Sigmoid colon (tissue), 7 donors: ENCODE measurements around the gene TSPAN3. TPM values are rescaled to one million over a fixed set of nuclear protein-coding genes. Genes with fewer than 3 reads are reported as not detected.

ENCODE experiments used
- DNase-seq: peaks from one replicate; pipeline ENCODE4 v3.0.0-alpha.2; 2019
- H3K27ac ChIP-seq, 4 donors: fragments of 200-600 bp; sonication (generic); one replicate each; pipeline ENCODE4 v1.5.1; 2016 to 2019; ENCODE audit warnings: mild to moderate bottlenecking in 1 of 4
- H3K27me3 ChIP-seq, 3 donors: fragments of 200-600 bp; sonication (generic); one replicate each; pipeline ENCODE4 v1.5.1; 2019; ENCODE audit warnings: mild to moderate bottlenecking in 1 of 3
- H3K36me3 ChIP-seq, 4 donors: fragments of 200-600 bp; sonication (generic); one replicate each; pipeline ENCODE4 v1.5.1; 2016 to 2019
- H3K4me1 ChIP-seq, 4 donors: fragments of 200-600 bp; sonication (generic); one replicate each; pipeline ENCODE4 v1.5.1; 2017 to 2019
- H3K4me3 ChIP-seq, 4 donors: fragments of 200-600 bp; sonication (generic); one replicate each; pipeline ENCODE4 v1.5.1; 2017 to 2019; ENCODE audit warnings: mild to moderate bottlenecking in 2 of 4, moderate library complexity in 1 of 4
- H3K9me3 ChIP-seq, 4 donors: fragments of 200-600 bp in 3 of 4; sonication (generic) in 3 of 4; one replicate each; pipeline versions ENCODE4 v1.5.1 to v1.6.1; 2013 to 2019
- EP300 ChIP-seq, 4 donors: sonication (generic); formaldehyde crosslinking; IDR thresholded peaks; one replicate each; pipeline ENCODE4 v1.6.1; 2017; ENCODE audit warnings: antibody characterized with exemption in 4 of 4
- POLR2A ChIP-seq, 2 donors: fragments of 450-650 bp; IDR thresholded peaks; one replicate each; pipeline ENCODE4 v1.6.1; 2016; ENCODE audit warnings: antibody characterized with exemption in 2 of 2, mild to moderate bottlenecking in 2 of 2, moderate library complexity in 2 of 2
- POLR2AphosphoS5 ChIP-seq, 4 donors: sonication (generic); formaldehyde crosslinking; IDR thresholded peaks; one replicate each; pipeline ENCODE4 v1.6.1; 2017; ENCODE audit warnings: antibody characterized with exemption in 4 of 4
- WGBS, 2 donors: extraction: QIAGEN DNeasy Blood & Tissue Kit; methylation state at CpG; one replicate each; pipeline ENCODE4 v1.1.7; 2013; 5-methylcytosine and 5-hydroxymethylcytosine counted together
- intact Hi-C: fragments of 100-400 bp; cut with DNase I; formaldehyde crosslinking; loops from one replicate; pipeline ENCODE4 v1.15.1; 2023
- polyA plus RNA-seq, 3 donors: library from polyadenylated mRNA; stranded (reverse); fragments of 200-250 nt; gene quantifications; one replicate each; pipeline ENCODE4 v1.2.3, GENCODE V29; 2013
- total RNA-seq, 4 donors: library from RNA; depleted of rRNA; stranded (reverse); fragments of >200 nt; gene quantifications; one replicate each; pipeline ENCODE4 v1.1.0, GENCODE V29; 2016
- TF ChIP-seq, protein P1 (sequence below), 4 experiments: fragments of 450-650 bp in 3 of 4; fragments of 200-600 bp in 1 of 4; IDR thresholded peaks; one replicate each; pipeline ENCODE4 v1.5.1; 2016 to 2019; ENCODE audit warnings: antibody characterized with exemption in 4 of 4, mild to moderate bottlenecking in 3 of 4, moderate library complexity in 2 of 4
- donor health status: healthy with polysubstance abuse.
- donor health status: Bipolar disorder and iron deficiency.
- donor health status: healthy.

TSPAN3 gene
- total and polyA plus RNA-seq, 7 donors = 129 to 402 (median 166) TPM

- no peak overlapping the region for H3K4me3 ChIP-seq
- H3K27ac ChIP-seq = no peak overlapping the region
- peaks cover 0 to 6% (median 0%) of the 10 kb centered on the region in 3 donors for H3K27me3 ChIP-seq
- intact Hi-C loops = no loop called here
- WGBS, 2 donors = 72 to 85% methylated on average over 13 of the region's 13 CpGs
- no peak for TF ChIP-seq POLR2A (IDR thresholded peaks at IDR 0.05)
- TF ChIP-seq, protein P1, sequence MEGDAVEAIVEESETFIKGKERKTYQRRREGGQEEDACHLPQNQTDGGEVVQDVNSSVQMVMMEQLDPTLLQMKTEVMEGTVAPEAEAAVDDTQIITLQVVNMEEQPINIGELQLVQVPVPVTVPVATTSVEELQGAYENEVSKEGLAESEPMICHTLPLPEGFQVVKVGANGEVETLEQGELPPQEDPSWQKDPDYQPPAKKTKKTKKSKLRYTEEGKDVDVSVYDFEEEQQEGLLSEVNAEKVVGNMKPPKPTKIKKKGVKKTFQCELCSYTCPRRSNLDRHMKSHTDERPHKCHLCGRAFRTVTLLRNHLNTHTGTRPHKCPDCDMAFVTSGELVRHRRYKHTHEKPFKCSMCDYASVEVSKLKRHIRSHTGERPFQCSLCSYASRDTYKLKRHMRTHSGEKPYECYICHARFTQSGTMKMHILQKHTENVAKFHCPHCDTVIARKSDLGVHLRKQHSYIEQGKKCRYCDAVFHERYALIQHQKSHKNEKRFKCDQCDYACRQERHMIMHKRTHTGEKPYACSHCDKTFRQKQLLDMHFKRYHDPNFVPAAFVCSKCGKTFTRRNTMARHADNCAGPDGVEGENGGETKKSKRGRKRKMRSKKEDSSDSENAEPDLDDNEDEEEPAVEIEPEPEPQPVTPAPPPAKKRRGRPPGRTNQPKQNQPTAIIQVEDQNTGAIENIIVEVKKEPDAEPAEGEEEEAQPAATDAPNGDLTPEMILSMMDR (IDR thresholded peaks at IDR 0.05) = no peak
- peaks cover 0 to 7% (median 2%) of the 10 kb centered on the region in 4 donors for H3K4me1 ChIP-seq
- DNase-seq = peak; percentile 51
- H3K36me3 ChIP-seq = peaks cover 0 to 11% (median 1%) of the 10 kb centered on the region in 4 donors
- no peaks in the 10 kb centered on the region for H3K9me3 ChIP-seq
Measured at GRCh38 chr15:77033729-77034671, 36.9 kb downstream of the TSPAN3 start.

- peaks cover 0 to 10% (median 5%) of the 10 kb centered on the region in 4 donors for H3K4me1 ChIP-seq
- H3K4me3 ChIP-seq = no peak overlapping the region
- H3K27me3 ChIP-seq = peaks cover 0 to 6% (median 3%) of the 10 kb centered on the region in 3 donors
- peaks cover 0 to 11% (median 1%) of the 10 kb centered on the region in 4 donors for H3K36me3 ChIP-seq
- 91 to 93% methylated on average over 4 of the region's 4 CpGs for WGBS, 2 donors
- H3K9me3 ChIP-seq = no peaks in the 10 kb centered on the region
- no peak overlapping the region for H3K27ac ChIP-seq
- peak; percentile 57 for DNase-seq
- TF ChIP-seq POLR2AphosphoS5 (IDR thresholded peaks at IDR 0.05) = no peak
- no peak for TF ChIP-seq POLR2A (IDR thresholded peaks at IDR 0.05)
- TF ChIP-seq EP300 (IDR thresholded peaks at IDR 0.05) = no peak
- TF ChIP-seq, protein P1 (IDR thresholded peaks at IDR 0.05) = no peak
- intact Hi-C loops = no loop called here
Measured at GRCh38 chr15:77033417-77033728, 37.5 kb downstream of the TSPAN3 start.

DNA sequence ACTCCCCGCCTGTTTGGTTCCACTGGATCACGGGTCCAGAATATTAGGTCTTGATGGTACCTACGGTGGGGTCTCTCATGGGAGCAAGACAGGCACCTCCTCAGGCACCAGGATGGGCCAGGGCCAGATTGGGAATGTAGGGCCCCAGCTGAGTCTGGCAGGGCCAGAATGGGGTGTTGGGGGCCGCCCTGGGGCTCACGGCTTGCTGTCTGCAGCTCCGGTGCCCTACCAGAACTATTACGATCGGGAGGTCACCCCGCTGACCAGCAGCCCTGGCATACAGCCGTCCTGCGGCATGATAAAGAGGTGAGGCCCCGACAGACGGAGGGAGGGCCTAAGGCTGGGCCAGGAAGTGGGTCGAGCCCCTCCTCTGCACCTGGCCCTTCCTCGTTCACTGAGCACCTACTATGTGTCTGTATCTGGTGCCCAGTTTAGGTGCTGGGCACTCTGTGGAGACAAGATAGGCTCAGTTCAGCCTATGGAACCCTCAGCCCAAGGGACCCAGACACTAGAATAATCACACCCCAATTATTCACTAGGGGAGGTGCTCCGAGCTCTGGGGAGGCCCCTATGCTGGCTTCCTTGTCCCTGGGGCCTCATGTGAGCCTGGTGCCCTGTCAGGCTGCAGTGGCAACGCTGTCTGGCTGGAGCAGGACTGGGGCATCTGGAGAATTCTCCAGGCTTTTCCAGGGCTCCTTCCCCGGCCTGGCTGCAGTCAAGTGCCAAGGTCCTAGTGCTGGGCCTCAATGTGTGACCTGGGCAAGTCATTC, 38.1 kb downstream of the TSPAN3 start:
- peak; percentile 50 for DNase-seq
- peaks cover 0 to 11% (median 1%) of the 10 kb centered on the region in 4 donors for H3K36me3 ChIP-seq

DNA sequence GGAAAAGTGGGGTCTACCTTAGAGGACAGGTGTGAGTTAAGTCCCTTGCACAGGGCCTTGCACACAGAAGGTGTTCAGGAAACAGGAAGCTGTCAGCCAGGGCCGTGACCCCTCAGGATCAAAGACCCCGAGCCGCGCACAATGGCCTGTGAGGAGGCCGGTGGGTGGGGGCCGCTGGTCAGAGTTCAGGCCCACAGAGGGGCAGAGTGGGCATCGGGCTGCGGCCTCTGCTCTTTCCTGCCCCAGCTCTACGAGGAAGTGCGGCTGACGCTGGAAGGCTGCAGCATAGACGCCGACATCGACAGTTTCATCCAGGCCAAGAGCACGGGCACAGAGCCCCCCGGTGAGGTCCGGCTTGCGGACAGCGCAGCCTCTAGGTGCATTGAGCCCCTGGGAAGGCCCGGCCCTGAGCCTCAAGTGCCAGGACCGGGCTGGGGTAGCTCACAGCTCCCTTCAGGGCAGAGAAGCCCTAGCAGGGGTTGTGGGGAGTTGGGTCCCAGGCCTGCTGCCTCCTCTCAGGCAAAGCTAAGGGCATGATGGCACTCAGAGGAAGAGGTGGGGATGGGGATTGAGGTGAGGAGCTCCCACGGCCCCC, 38.8 kb downstream of the TSPAN3 start:
- peaks cover 0 to 6% (median 4%) of the 10 kb centered on the region in 3 donors for H3K27me3 ChIP-seq
- H3K4me1 ChIP-seq = peaks cover 0 to 19% (median 11%) of the 10 kb centered on the region in 4 donors
- no peak overlapping the region for H3K4me3 ChIP-seq
- H3K27ac ChIP-seq = no peak overlapping the region
- peak; percentile 58 for DNase-seq
- intact Hi-C loops = no loop called here
- TF ChIP-seq POLR2A (IDR thresholded peaks at IDR 0.05) (no peak), POLR2AphosphoS5 (IDR thresholded peaks at IDR 0.05) (no peak), EP300 (IDR thresholded peaks at IDR 0.05) (no peak)
- TF ChIP-seq, protein P1 (IDR thresholded peaks at IDR 0.05) = no peak
- 79% methylated on average over 22 of the region's 22 CpGs for WGBS, 2 donors
- H3K36me3 ChIP-seq = peaks cover 0 to 11% (median 1%) of the 10 kb centered on the region in 4 donors
- no peaks in the 10 kb centered on the region for H3K9me3 ChIP-seq

More for the DNA sequence above, 38.1 kb downstream of the TSPAN3 start:
- intact Hi-C loops = no loop called here
- Histone ChIP-seq H3K27ac (no peak overlapping the region), H3K9me3 (no peaks in the 10 kb centered on the region), H3K27me3 (peaks cover 0 to 6% (median 4%) of the 10 kb centered on the region in 3 donors), H3K4me1 (peaks cover 0 to 15% (median 11%) of the 10 kb centered on the region in 4 donors), H3K4me3 (no peak overlapping the region)
- TF ChIP-seq, protein P1 (IDR thresholded peaks at IDR 0.05) = no peak
- TF ChIP-seq POLR2A (IDR thresholded peaks at IDR 0.05) = no peak
- 72 to 87% methylated on average over 18 of the region's 18 CpGs for WGBS, 2 donors
